SK-N-SH treated with all-trans-retinoic acid at 6 μM for 48 hours (cell line): Measurements from ENCODE around the gene ACADVL.

Experiments used
- ATAC-seq: fragments of 200-7000 bp; cut with Tn5 transposase; 3 replicates; pipeline ENCODE4 v1.9.1; 2020; ENCODE audit warnings: mild to moderate bottlenecking, moderate library complexity
- ARNTL ChIP-seq: fragments of 450-650 bp; formaldehyde crosslinking; IDR thresholded peaks from 2 replicates; pipeline ENCODE4 v1.5.0; 2020; ENCODE audit warnings: low read depth, mild to moderate bottlenecking, moderate library complexity, borderline replicate concordance
- BACH2 ChIP-seq: fragments of 250-450 bp; sonication (Bioruptor Pico); IDR thresholded peaks from 2 replicates; pipeline ENCODE4 v1.9.0; 2021; ENCODE audit warnings: mild to moderate bottlenecking, borderline replicate concordance
- CSDC2 ChIP-seq: fragments of 250-450 bp; sonication (Bioruptor Pico); IDR thresholded peaks from 2 replicates; pipeline ENCODE4 v1.5.0; 2020; ENCODE audit warnings: mild to moderate bottlenecking, moderate library complexity
- ESRRG ChIP-seq: fragments of 250-450 bp; sonication (Bioruptor Pico); IDR thresholded peaks from 2 replicates; pipeline ENCODE4 v1.6.1; 2021; ENCODE audit warnings: mild to moderate bottlenecking
- GLIS3 ChIP-seq: fragments of 250-450 bp; sonication (Bioruptor Pico); IDR thresholded peaks from 2 replicates; pipeline ENCODE4 v1.5.0; 2020; ENCODE audit warnings: mild to moderate bottlenecking, moderate library complexity
- PPARA ChIP-seq: fragments of 250-450 bp; sonication (Bioruptor Pico); IDR thresholded peaks from 2 replicates; pipeline ENCODE4 v1.5.0; 2020; ENCODE audit warnings: mild to moderate bottlenecking, borderline replicate concordance
- RARB ChIP-seq: fragments of 250-450 bp; sonication (Bioruptor Pico); IDR thresholded peaks from 2 replicates; pipeline ENCODE4 v1.8.0; 2021; ENCODE audit warnings: mild to moderate bottlenecking, moderate library complexity
- SNAI2 ChIP-seq: fragments of 250-450 bp; sonication (Bioruptor Pico); IDR thresholded peaks from 2 replicates; pipeline ENCODE4 v1.5.0; 2020; ENCODE audit warnings: mild to moderate bottlenecking, moderate library complexity
- TOX ChIP-seq: fragments of 250-450 bp; sonication (Bioruptor Pico); IDR thresholded peaks from 2 replicates; pipeline ENCODE4 v1.8.0; 2021; ENCODE audit warnings: mild to moderate bottlenecking, moderate library complexity, borderline replicate concordance
- ZC3H10 ChIP-seq: fragments of 250-450 bp; sonication (Bioruptor Pico); IDR thresholded peaks from 2 replicates; pipeline ENCODE4 v1.5.1; 2021; ENCODE audit warnings: mild to moderate bottlenecking, moderate library complexity
- ZFP3 ChIP-seq: fragments of 250-450 bp; sonication (Bioruptor Pico); IDR thresholded peaks from 2 replicates; pipeline ENCODE4 v1.5.0; 2020; ENCODE audit warnings: mild to moderate bottlenecking, moderate library complexity
- ZFP30 ChIP-seq: fragments of 450-650 bp; formaldehyde crosslinking; IDR thresholded peaks from 2 replicates; pipeline ENCODE4 v1.5.0; 2022; ENCODE audit warnings: mild to moderate bottlenecking, moderate library complexity
- ZNF565 ChIP-seq: fragments of 450-650 bp; formaldehyde crosslinking; conservative IDR thresholded peaks from 2 replicates; pipeline ENCODE4 v1.5.0; 2020; ENCODE audit warnings: low read depth, mild to moderate bottlenecking, moderate library complexity
- ZNF70 ChIP-seq: fragments of 450-650 bp; formaldehyde crosslinking; IDR thresholded peaks from 2 replicates; pipeline ENCODE4 v1.5.0; 2020; ENCODE audit warnings: mild to moderate bottlenecking, moderate library complexity
- ZNF8 ChIP-seq: fragments of 450-650 bp; formaldehyde crosslinking; IDR thresholded peaks from 2 replicates; pipeline ENCODE4 v1.5.0; 2020; ENCODE audit warnings: mild to moderate bottlenecking, moderate library complexity
- TF ChIP-seq, protein P1 (sequence below): fragments of 250-450 bp; sonication (Bioruptor Pico); IDR thresholded peaks from 2 replicates; pipeline ENCODE4 v1.5.1; 2020; ENCODE audit warnings: low read depth, mild to moderate bottlenecking, moderate library complexity
- TF ChIP-seq, protein P2 (sequence below): fragments of 250-450 bp; sonication (Bioruptor Pico); IDR thresholded peaks from 2 replicates; pipeline ENCODE4 v1.5.0; 2020; ENCODE audit warnings: mild to moderate bottlenecking, moderate library complexity
- TF ChIP-seq, protein P3 (sequence below): fragments of 250-450 bp; sonication (Bioruptor Pico); IDR thresholded peaks from 2 replicates; pipeline ENCODE4 v1.8.0; 2020; ENCODE audit warnings: mild to moderate bottlenecking, moderate library complexity, borderline replicate concordance
- TF ChIP-seq, protein P4 (sequence below): fragments of 250-450 bp; sonication (Bioruptor Pico); IDR thresholded peaks from 2 replicates; pipeline ENCODE4 v1.8.0; 2021; ENCODE audit warnings: low read depth, mild to moderate bottlenecking, moderate library complexity, borderline replicate concordance

ACADVL gene

DNA sequence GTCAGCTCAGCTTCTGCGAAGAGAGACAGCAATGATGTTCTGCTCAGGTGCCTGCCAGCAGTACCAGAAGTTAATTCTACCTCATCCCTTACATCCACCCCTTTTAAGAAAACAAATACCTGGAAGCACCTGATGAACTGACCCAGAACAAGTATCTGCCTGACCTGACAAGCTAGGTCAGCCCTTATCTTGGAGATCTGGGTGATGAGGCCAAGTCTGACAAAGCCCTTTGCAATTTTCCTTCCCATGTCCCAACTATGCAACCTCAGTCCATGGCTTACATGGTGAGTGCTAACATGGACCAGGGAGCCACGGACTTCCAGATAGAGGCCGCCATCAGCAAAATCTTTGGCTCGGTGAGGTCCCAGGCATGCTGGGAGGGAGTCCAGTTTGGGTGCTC, 3.6 kb downstream of the ACADVL start:
- TF ChIP-seq TOX (CRISPR knock-in tag) = no peak
- no peak for TF ChIP-seq ARNTL (CRISPR knock-in tag)
- TF ChIP-seq, protein P1, sequence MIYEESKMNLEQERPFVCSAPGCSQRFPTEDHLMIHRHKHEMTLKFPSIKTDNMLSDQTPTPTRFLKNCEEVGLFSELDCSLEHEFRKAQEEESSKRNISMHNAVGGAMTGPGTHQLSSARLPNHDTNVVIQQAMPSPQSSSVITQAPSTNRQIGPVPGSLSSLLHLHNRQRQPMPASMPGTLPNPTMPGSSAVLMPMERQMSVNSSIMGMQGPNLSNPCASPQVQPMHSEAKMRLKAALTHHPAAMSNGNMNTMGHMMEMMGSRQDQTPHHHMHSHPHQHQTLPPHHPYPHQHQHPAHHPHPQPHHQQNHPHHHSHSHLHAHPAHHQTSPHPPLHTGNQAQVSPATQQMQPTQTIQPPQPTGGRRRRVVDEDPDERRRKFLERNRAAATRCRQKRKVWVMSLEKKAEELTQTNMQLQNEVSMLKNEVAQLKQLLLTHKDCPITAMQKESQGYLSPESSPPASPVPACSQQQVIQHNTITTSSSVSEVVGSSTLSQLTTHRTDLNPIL (CRISPR knock-in tag) = no peak
- TF ChIP-seq, protein P2, sequence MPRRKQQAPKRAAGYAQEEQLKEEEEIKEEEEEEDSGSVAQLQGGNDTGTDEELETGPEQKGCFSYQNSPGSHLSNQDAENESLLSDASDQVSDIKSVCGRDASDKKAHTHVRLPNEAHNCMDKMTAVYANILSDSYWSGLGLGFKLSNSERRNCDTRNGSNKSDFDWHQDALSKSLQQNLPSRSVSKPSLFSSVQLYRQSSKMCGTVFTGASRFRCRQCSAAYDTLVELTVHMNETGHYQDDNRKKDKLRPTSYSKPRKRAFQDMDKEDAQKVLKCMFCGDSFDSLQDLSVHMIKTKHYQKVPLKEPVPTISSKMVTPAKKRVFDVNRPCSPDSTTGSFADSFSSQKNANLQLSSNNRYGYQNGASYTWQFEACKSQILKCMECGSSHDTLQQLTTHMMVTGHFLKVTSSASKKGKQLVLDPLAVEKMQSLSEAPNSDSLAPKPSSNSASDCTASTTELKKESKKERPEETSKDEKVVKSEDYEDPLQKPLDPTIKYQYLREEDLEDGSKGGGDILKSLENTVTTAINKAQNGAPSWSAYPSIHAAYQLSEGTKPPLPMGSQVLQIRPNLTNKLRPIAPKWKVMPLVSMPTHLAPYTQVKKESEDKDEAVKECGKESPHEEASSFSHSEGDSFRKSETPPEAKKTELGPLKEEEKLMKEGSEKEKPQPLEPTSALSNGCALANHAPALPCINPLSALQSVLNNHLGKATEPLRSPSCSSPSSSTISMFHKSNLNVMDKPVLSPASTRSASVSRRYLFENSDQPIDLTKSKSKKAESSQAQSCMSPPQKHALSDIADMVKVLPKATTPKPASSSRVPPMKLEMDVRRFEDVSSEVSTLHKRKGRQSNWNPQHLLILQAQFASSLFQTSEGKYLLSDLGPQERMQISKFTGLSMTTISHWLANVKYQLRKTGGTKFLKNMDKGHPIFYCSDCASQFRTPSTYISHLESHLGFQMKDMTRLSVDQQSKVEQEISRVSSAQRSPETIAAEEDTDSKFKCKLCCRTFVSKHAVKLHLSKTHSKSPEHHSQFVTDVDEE (CRISPR knock-in tag) = no peak
- no peak for ATAC-seq

DNA sequence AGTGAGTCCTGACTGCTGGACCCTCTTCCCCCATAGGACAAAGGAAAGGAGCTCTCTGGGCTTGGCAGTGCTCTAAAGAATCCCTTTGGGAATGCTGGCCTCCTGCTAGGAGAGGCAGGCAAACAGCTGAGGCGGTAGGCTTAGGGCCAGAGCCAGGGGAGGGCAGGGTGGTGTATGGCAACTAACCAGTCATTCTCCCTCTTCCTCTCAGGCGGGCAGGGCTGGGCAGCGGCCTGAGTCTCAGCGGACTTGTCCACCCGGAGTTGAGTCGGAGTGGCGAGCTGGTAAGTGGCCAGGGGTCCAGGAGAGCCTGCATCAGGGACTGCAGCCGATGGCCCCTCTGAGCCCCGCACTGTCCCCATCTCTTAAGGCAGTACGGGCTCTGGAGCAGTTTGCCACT, 4.4 kb downstream of the ACADVL start:
- TF ChIP-seq, protein P1 (CRISPR knock-in tag) = no peak
- TF ChIP-seq, protein P3, sequence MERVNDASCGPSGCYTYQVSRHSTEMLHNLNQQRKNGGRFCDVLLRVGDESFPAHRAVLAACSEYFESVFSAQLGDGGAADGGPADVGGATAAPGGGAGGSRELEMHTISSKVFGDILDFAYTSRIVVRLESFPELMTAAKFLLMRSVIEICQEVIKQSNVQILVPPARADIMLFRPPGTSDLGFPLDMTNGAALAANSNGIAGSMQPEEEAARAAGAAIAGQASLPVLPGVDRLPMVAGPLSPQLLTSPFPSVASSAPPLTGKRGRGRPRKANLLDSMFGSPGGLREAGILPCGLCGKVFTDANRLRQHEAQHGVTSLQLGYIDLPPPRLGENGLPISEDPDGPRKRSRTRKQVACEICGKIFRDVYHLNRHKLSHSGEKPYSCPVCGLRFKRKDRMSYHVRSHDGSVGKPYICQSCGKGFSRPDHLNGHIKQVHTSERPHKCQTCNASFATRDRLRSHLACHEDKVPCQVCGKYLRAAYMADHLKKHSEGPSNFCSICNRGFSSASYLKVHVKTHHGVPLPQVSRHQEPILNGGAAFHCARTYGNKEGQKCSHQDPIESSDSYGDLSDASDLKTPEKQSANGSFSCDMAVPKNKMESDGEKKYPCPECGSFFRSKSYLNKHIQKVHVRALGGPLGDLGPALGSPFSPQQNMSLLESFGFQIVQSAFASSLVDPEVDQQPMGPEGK (CRISPR knock-in tag) = no peak
- no peak for TF ChIP-seq CSDC2 (CRISPR knock-in tag)
- no peak for TF ChIP-seq ESRRG (CRISPR knock-in tag)
- TF ChIP-seq ARNTL (CRISPR knock-in tag) = no peak
- TF ChIP-seq SNAI2 (CRISPR knock-in tag) = no peak
- no peak for TF ChIP-seq GLIS3 (CRISPR knock-in tag)
- TF ChIP-seq ZNF70 (CRISPR knock-in tag) = no peak
- TF ChIP-seq ZFP3 (CRISPR knock-in tag) = no peak
- TF ChIP-seq, protein P4, sequence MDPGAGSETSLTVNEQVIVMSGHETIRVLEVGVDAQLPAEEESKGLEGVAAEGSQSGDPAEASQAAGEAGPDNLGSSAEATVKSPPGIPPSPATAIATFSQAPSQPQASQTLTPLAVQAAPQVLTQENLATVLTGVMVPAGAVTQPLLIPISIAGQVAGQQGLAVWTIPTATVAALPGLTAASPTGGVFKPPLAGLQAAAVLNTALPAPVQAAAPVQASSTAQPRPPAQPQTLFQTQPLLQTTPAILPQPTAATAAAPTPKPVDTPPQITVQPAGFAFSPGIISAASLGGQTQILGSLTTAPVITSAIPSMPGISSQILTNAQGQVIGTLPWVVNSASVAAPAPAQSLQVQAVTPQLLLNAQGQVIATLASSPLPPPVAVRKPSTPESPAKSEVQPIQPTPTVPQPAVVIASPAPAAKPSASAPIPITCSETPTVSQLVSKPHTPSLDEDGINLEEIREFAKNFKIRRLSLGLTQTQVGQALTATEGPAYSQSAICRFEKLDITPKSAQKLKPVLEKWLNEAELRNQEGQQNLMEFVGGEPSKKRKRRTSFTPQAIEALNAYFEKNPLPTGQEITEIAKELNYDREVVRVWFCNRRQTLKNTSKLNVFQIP (CRISPR knock-in tag) = no peak
- no peak for TF ChIP-seq BACH2
- TF ChIP-seq, protein P2 (CRISPR knock-in tag) = no peak
- TF ChIP-seq ZNF565 = no peak
- TF ChIP-seq RARB (CRISPR knock-in tag) = no peak
- TF ChIP-seq TOX (CRISPR knock-in tag) = no peak
- TF ChIP-seq ZC3H10 (CRISPR knock-in tag) = no peak
- no peak for TF ChIP-seq PPARA (CRISPR knock-in tag)
- TF ChIP-seq ZFP30 (CRISPR knock-in tag) = no peak
- no peak for TF ChIP-seq ZNF8
- TF ChIP-seq, all 23 proteins: peak for 0
- no peak for ATAC-seq
